OCI-LY7 (cell line): ENCODE data around the gene AGBL4. TPM values are rescaled to one million over a fixed set of nuclear protein-coding genes. Genes with fewer than 3 reads are reported as not detected.

Source experiments
- BruUV-seq: library from RNA; stranded (reverse); fragments of 400-500 nt; replicated peaks from 2 replicates; lab custom pipeline; 2021; lab: Mats Ljungman, UMichigan
- CTCF ChIA-PET: fragments of 300-600 bp; sonication (Branson Sonifier 250); formaldehyde crosslinking; loops from one replicate; lab custom pipeline; 2022; ENCODE audit warnings: antibody characterized with exemption; ENCODE audit not compliant: unreplicated experiment; lab: Charles Lee
- POLR2A ChIA-PET: fragments of 300-600 bp; sonication (Branson Sonifier 250); formaldehyde crosslinking; loops from one replicate; lab custom pipeline; 2022; ENCODE audit warnings: antibody characterized with exemption; lab: Charles Lee
- DNase-seq: peaks from one replicate; pipeline ENCODE4 v3.0.0-alpha.2; 2015; ENCODE audit warnings: low spot score
- H2AFZ ChIP-seq: fragments of 200-600 bp; sonication (generic), shearing (Covaris generic); 2 replicates; pipeline ENCODE4 v1.6.1; 2014; ENCODE audit warnings: mild to moderate bottlenecking, antibody characterized with exemption, low read length, moderate library complexity
- H3K27ac ChIP-seq: fragments of 200-600 bp; sonication (generic); 2 replicates; pipeline ENCODE4 v1.5.1; 2014; ENCODE audit warnings: mixed run types, low read depth, mild to moderate bottlenecking, moderate library complexity, low read length, inconsistent platforms; ENCODE audit not compliant: poor library complexity, severe bottlenecking
- H3K36me3 ChIP-seq: fragments of 200-600 bp; sonication (generic); 2 replicates; pipeline ENCODE4 v1.6.1; 2014; ENCODE audit warnings: mild to moderate bottlenecking, antibody characterized with exemption, low read length, moderate library complexity, mixed read lengths; ENCODE audit not compliant: insufficient read depth
- H3K4me1 ChIP-seq: fragments of 200-600 bp; sonication (generic); 2 replicates; pipeline ENCODE4 v1.5.1; 2014; ENCODE audit warnings: mild to moderate bottlenecking, low read length; ENCODE audit not compliant: insufficient read depth, poor library complexity, severe bottlenecking
- H3K4me2 ChIP-seq: fragments of 200-600 bp; sonication (generic); 2 replicates; pipeline ENCODE4 v1.6.1; 2014; ENCODE audit warnings: mild to moderate bottlenecking, low read length
- H3K4me3 ChIP-seq: fragments of 200-600 bp; sonication (generic); 2 replicates; pipeline ENCODE4 v1.5.1; 2014; ENCODE audit warnings: mild to moderate bottlenecking, low read depth, low read length; ENCODE audit not compliant: poor library complexity, severe bottlenecking
- H3K79me2 ChIP-seq: fragments of 200-600 bp; sonication (generic); 2 replicates; pipeline ENCODE4 v1.6.1; 2016; ENCODE audit warnings: low read depth, mild to moderate bottlenecking, low read length, moderate library complexity, mixed read lengths; ENCODE audit not compliant: insufficient read depth
- H3K9me2 ChIP-seq: fragments of 200-600 bp; sonication (generic); 2 replicates; pipeline ENCODE4 v1.6.1; 2016; ENCODE audit warnings: mild to moderate bottlenecking, low read length, mixed read lengths; ENCODE audit not compliant: insufficient read depth
- H3K9me3 ChIP-seq: fragments of 200-600 bp; sonication (generic); 2 replicates; pipeline ENCODE4 v1.6.1; 2014; ENCODE audit warnings: mild to moderate bottlenecking, mixed run types, low read length, mixed read lengths
- H4K20me1 ChIP-seq: fragments of 200-600 bp; sonication (generic); 2 replicates; pipeline ENCODE4 v1.6.1; 2014; ENCODE audit warnings: mild to moderate bottlenecking, antibody characterized with exemption, low read length, moderate library complexity, mixed read lengths; ENCODE audit not compliant: insufficient read depth
- EZH2phosphoT487 ChIP-seq: fragments of 200-600 bp; sonication (generic); IDR thresholded peaks from 2 replicates; pipeline ENCODE4 v1.6.1; 2018; ENCODE audit warnings: low read depth, borderline replicate concordance, mild to moderate bottlenecking, mixed run types, antibody characterized with exemption, low read length, moderate library complexity, mixed read lengths
- intact Hi-C: fragments of 100-400 bp; cut with micrococcal nuclease; formaldehyde crosslinking; loops from one replicate; pipeline ENCODE4 v1.10.0; 2022; ENCODE audit not compliant: unreplicated experiment
- total RNA-seq, 2 experiments: library from RNA; depleted of rRNA in 1 of 2; stranded (reverse); fragments of >200 nt in 1 of 2; shearing (Covaris generic) in 1 of 2; gene quantifications; 2 replicates each; pipeline ENCODE4 v1.2.3, GENCODE V29; 2014 to 2022
- TF ChIP-seq, protein P1 (sequence below): fragments of 200-600 bp; sonication (generic); conservative IDR thresholded peaks from 2 replicates; pipeline ENCODE4 v1.5.1; 2014; ENCODE audit warnings: mild to moderate bottlenecking, antibody characterized with exemption, low read length, moderate library complexity, mixed read lengths

AGBL4 gene
- total RNA-seq, 2 experiments from 2014 or later = not detected

- POLR2A ChIA-PET = no interaction called here
- intact Hi-C loops = no loop called here
- BruUV-seq = no TSS peak
- no peaks in the 10 kb centered on the region for H3K4me1 ChIP-seq
- DNase-seq = no peak
- H3K9me2 ChIP-seq = no peaks in the 10 kb centered on the region
- H3K27ac ChIP-seq = no peak overlapping the region
- H3K79me2 ChIP-seq = no peaks in the 10 kb centered on the region
- TF ChIP-seq, protein P1, sequence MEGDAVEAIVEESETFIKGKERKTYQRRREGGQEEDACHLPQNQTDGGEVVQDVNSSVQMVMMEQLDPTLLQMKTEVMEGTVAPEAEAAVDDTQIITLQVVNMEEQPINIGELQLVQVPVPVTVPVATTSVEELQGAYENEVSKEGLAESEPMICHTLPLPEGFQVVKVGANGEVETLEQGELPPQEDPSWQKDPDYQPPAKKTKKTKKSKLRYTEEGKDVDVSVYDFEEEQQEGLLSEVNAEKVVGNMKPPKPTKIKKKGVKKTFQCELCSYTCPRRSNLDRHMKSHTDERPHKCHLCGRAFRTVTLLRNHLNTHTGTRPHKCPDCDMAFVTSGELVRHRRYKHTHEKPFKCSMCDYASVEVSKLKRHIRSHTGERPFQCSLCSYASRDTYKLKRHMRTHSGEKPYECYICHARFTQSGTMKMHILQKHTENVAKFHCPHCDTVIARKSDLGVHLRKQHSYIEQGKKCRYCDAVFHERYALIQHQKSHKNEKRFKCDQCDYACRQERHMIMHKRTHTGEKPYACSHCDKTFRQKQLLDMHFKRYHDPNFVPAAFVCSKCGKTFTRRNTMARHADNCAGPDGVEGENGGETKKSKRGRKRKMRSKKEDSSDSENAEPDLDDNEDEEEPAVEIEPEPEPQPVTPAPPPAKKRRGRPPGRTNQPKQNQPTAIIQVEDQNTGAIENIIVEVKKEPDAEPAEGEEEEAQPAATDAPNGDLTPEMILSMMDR = no peak
- no peak for TF ChIP-seq EZH2phosphoT487
- H3K4me2 ChIP-seq = no peak overlapping the region
- H2AFZ ChIP-seq = no peak overlapping the region
- CTCF ChIA-PET = no interaction called here
- no peaks in the 10 kb centered on the region for H4K20me1 ChIP-seq
- no peaks in the 10 kb centered on the region for H3K36me3 ChIP-seq
- H3K4me3 ChIP-seq = no peak overlapping the region
- H3K9me3 ChIP-seq = no peaks in the 10 kb centered on the region
These were observed 911.8 kb downstream of the AGBL4 start for GRCh38 chr1:49111931-49112330.

- H3K4me2 ChIP-seq = no peak overlapping the region
- intact Hi-C loops = no loop called here
- H2AFZ ChIP-seq = no peak overlapping the region
- POLR2A ChIA-PET = no interaction called here
- no peak for DNase-seq
- H3K36me3 ChIP-seq = no peaks in the 10 kb centered on the region
- H3K4me1 ChIP-seq = no peaks in the 10 kb centered on the region
- no peaks in the 10 kb centered on the region for H4K20me1 ChIP-seq
- no peak overlapping the region for H3K27ac ChIP-seq
- no peaks in the 10 kb centered on the region for H3K9me2 ChIP-seq
- H3K9me3 ChIP-seq = no peaks in the 10 kb centered on the region
- no TSS peak for BruUV-seq
- TF ChIP-seq, protein P1 = no peak
- TF ChIP-seq EZH2phosphoT487 = no peak
- no peak overlapping the region for H3K4me3 ChIP-seq
- CTCF ChIA-PET = no interaction called here
- no peaks in the 10 kb centered on the region for H3K79me2 ChIP-seq
These were observed 917.3 kb downstream of the AGBL4 start for GRCh38 chr1:49106445-49106844.

DNA sequence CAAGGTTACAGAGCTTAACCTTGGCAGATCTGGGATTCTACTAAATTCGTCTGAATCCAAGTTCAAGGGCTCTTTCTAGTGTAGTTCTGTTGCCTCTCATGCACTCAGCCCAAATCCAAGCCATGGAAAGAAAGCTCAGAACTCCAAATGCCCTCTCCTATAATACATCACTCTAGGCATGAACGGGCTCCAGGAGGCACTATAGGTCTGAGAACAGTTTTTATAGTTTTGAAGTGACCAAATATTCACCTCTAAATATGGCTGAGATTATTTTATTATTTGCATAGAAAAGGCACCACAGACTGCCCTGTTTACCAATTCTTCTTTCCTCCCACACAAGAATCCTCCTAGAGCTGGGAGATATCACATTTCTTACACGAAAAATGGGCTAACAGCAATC is 919.2 kb downstream of the AGBL4 start:
- no TSS peak for BruUV-seq
- CTCF ChIA-PET = no interaction called here
- no peaks in the 10 kb centered on the region for H3K79me2 ChIP-seq

More for the DNA sequence above, 919.2 kb downstream of the AGBL4 start:
- no peak overlapping the region for H3K27ac ChIP-seq
- intact Hi-C loops = no loop called here
- no peaks in the 10 kb centered on the region for H3K9me2 ChIP-seq
- H3K4me3 ChIP-seq = no peak overlapping the region
- no peak overlapping the region for H2AFZ ChIP-seq
- H3K4me2 ChIP-seq = no peak overlapping the region
- no peaks in the 10 kb centered on the region for H4K20me1 ChIP-seq
- DNase-seq = no peak
- H3K4me1 ChIP-seq = no peaks in the 10 kb centered on the region
- TF ChIP-seq, protein P1 = no peak
- TF ChIP-seq EZH2phosphoT487 = no peak
- POLR2A ChIA-PET = no interaction called here
- no peaks in the 10 kb centered on the region for H3K36me3 ChIP-seq
- no peaks in the 10 kb centered on the region for H3K9me3 ChIP-seq
